ENCODE results near the gene DIP2C.

DNA sequence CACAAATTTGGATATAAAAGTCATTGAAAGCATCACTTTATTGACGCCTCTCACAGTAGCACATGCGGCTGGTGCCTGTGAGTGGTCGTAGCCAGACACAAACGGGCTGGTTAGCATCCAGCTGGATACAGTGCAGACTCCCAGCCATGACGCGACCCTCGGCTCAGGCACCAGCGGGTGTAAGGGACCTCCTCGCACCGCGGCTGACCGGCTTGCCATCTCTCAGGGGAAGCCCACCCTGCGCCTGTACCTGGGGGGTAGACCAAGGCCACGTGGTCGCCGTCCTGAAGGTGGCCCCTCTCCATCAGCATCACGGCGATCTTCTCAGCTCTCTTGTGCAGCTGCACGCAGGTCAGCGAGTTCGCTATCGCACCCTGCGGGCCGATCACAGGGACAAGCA lies 340.4 kb downstream of the DIP2C start:
- TF ChIP-seq, protein P1, sequence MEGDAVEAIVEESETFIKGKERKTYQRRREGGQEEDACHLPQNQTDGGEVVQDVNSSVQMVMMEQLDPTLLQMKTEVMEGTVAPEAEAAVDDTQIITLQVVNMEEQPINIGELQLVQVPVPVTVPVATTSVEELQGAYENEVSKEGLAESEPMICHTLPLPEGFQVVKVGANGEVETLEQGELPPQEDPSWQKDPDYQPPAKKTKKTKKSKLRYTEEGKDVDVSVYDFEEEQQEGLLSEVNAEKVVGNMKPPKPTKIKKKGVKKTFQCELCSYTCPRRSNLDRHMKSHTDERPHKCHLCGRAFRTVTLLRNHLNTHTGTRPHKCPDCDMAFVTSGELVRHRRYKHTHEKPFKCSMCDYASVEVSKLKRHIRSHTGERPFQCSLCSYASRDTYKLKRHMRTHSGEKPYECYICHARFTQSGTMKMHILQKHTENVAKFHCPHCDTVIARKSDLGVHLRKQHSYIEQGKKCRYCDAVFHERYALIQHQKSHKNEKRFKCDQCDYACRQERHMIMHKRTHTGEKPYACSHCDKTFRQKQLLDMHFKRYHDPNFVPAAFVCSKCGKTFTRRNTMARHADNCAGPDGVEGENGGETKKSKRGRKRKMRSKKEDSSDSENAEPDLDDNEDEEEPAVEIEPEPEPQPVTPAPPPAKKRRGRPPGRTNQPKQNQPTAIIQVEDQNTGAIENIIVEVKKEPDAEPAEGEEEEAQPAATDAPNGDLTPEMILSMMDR (conservative IDR thresholded peaks at IDR 0.05 in 1 of 2, IDR thresholded peaks at IDR 0.05 in 1 of 2; ENCODE audit: extremely low read depth in 1 of 2, insufficient read depth in 1 of 2, low read depth in 1 of 2, low read length in 2 of 2) = no peak
- TF ChIP-seq EZH2 (IDR thresholded peaks at IDR 0.05; ENCODE audit: borderline replicate concordance, low read length) = no peak

Measured in mammary epithelial cell (primary cell).